ENCODE data around the gene KRTAP5-7.
"Not testable (repeated sequence)": the region's sequence is repeated elsewhere in the genome, so short reads cannot be mapped to it uniquely, and the experiment has no call there.

Gene KRTAP5-7

DNA sequence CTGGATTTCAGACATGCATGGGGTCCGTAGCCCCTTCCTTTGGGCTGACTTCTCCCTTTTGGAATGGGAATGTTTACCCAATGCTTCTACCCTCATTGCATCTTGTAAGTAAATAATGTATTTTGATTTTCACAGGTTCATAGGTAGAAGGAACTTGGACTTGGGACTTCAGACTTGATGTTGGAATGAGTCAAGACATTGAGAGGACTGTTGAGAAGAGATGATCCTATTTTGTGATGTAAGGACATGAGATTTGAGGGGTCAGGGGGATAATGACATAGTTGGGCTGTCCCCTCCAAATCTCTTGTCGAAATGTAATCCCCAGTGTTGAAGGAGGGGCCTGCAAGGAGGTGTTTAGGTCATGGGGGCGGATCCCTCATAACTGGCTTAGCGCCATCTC is 37.4 kb downstream of the KRTAP5-7 start:
- DNase-seq, result no peak

DNA sequence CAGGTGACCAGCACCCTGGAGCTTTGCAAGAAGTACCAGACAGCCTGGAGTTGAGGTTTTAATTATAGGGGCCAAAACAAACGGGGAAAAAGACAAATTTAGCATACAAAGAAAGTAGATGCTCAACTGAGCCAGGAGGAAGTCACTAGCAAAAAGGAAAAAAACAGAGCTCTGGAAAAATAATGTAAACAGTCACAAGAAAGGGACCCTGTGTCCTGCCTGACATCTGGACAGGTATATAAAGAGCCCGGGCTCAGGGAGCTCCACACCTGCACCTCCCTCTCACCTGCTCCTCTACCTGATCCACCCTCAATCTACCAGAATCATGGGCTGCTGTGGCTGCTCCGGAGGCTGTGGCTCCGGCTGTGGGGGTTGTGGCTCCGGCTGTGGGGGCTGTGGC is 38.2 kb downstream of the KRTAP5-7 start, which contains the start of gene KRTAP5-10:
TSS of gene KRTAP5-10 (plus strand) at position 301 of the 400 bp plus-strand sequence. CDS start at position 326, 25 bp downstream.
- DNase-seq, result no peak

GRCh38 chr11:71566081-71566620 is 39.1 kb downstream of the KRTAP5-7 start:
- DNase-seq, result no peak

- DNase-seq, result not testable (repeated sequence)
Observed at GRCh38 chr11:71566626-71567599, 39.8 kb downstream of the KRTAP5-7 start.

- not testable (repeated sequence) for DNase-seq
Observed at GRCh38 chr11:71567633-71568032, 40.6 kb downstream of the KRTAP5-7 start.

DNA sequence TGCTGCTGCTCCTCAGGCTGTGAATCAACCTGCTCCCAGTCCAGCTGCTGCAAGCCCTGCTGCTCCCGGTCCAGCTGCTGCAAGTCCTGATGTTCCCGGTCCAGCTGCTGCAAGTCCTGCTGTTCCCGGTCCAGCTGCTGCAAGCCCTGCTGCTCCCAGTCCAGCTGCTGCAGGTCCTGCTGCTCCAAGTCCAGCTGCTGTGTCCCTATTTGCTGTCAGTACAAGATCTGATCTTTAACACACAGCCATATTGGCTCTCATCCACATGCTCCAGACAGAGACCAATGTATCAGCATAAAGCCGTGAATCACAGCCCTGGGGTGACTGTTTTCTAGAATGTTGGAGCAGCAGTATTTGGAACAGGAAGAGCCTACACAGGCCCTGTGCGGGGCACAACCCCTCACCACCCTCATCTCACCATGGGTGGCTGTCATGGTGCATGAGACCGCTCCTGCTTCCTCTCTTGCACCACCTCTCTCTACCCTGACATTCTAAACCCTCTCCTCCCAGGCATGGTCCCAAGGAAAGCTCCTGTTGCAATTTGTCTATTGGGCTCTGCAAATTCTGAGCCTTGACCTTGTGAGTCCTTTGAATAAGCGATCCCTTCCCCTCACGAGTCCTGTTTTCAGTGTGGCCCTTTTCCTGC is 41.8 kb downstream of the KRTAP5-7 start:
- DNase-seq, result no peak

GRCh38 chr11:71571101-71571850 is 44.2 kb downstream of the KRTAP5-7 start:
- DNase-seq, result not testable (repeated sequence)

DNA sequence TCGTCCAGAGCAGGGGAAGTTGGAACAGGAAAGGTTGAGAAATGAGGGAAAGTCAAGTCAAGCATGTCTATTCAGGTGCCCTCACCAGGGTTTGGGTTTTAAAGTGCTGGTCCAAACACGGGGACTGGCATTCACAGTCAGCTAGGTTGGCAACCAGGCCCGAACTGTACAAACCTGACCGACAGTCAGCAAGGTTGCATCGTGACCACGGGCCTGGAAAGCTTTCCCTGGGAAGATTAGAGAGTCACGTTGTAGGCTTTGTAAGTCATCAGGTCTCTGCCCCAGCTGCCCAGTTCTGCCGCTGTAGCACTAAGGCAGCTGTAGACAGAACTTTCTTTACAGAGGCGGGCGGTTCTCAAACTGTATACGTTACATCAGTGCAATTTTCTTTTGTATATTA is 45.7 kb downstream of the KRTAP5-7 start:
- DNase-seq, result no peak

DNA sequence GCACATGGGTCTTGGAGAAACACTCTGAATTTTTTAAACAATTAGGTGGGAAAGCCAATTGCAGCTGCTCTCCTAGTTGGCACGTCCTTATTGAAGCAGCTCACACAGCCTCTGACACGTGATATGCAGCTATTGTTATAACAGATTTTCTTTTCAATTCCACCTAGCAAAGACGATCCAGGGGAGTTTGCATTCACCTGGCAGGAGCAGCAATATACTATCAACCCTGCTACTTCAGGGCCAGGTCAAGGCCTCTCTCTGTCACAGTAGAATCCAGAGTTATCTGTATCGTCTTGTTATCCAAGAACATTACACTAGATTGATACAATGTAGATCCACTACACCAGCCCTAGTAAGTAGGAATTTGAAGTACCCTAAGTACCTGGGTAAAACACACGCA is 47.4 kb downstream of the KRTAP5-7 start:
- DNase-seq, result no peak

- no peak for DNase-seq
Observed at GRCh38 chr11:71575723-71576424, 48.8 kb downstream of the KRTAP5-7 start.

GRCh38 chr11:71576688-71577465 is 49.8 kb downstream of the KRTAP5-7 start:
- not testable (repeated sequence) for DNase-seq

GRCh38 chr11:71577469-71578004 is 50.5 kb downstream of the KRTAP5-7 start:
- no peak for DNase-seq
